GM12801 (cell line): ENCODE data around the gene MBOAT2.

Source experiments
- TF ChIP-seq, protein P1 (sequence below): IDR thresholded peaks from one replicate; pipeline ENCODE4 v1.5.1; 2011; ENCODE audit warnings: control low read depth; ENCODE audit not compliant: insufficient read length; ENCODE audit errors: extremely low read depth

Gene MBOAT2

DNA sequence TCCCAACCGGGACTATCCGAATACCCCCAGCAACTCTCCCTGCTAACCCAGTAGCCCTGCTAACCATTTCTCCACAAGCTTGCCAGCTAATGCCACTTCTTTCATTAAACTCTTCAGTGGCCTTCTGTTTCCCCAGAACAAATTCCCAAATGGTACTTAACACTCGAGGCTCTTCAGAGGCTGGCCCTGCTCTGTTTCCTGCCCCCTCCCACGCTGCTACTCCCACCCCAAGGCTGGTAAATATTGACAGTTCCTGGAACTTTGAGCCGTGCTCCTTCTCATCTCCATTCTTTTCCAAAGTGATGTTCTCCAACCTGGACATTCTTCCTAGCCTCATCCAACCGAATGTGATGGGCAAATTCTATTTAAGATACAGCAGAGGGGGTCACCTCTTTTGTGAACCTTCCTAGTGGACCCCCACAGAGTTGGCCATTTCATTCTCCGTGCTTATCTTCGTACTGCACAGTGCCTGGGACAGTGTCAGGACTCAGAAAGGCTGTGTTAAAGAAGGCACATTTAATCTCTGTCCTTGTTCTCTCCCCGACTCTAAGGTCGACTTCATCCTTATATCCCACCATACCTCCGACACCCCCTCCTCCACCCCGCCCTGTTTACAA, 162.9 kb downstream of the MBOAT2 start:
- TF ChIP-seq, protein P1, sequence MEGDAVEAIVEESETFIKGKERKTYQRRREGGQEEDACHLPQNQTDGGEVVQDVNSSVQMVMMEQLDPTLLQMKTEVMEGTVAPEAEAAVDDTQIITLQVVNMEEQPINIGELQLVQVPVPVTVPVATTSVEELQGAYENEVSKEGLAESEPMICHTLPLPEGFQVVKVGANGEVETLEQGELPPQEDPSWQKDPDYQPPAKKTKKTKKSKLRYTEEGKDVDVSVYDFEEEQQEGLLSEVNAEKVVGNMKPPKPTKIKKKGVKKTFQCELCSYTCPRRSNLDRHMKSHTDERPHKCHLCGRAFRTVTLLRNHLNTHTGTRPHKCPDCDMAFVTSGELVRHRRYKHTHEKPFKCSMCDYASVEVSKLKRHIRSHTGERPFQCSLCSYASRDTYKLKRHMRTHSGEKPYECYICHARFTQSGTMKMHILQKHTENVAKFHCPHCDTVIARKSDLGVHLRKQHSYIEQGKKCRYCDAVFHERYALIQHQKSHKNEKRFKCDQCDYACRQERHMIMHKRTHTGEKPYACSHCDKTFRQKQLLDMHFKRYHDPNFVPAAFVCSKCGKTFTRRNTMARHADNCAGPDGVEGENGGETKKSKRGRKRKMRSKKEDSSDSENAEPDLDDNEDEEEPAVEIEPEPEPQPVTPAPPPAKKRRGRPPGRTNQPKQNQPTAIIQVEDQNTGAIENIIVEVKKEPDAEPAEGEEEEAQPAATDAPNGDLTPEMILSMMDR, result no peak

DNA sequence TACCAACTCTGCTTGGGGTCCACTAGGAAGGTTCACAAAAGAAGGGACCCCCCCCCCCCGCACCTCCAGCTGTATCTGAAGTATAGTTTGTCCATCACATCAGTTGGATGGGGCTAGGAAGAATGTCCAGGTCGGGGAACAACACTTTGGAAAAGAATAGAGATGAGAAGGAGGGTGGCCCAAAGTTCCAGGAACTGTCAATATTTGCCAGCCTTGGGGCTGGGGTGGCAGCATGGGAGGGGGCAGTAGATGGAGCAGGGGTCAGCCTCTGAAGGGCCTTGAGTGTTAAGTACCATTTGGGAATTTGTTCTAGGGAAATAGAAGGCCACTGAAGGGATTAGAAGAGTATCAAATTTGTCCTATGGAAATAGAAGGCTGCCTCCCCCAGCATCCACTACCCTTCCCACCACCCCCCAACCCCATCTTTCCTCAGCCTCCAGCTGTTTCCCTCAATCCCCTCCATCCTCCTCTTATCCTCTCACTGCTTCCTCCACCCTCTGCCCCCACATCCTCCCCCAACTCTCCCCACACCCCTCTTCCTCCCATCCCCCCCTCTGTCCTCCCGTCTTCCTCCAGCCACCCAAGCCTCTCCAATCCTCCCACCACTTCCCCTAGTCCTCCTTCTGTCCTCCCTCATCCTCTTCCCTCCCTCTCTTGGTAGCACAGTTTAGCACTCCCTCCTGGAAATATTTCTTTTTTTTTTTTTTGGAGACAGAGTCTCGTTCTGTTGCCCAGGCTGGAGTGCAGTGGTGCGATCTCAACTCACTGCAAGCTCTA, 164.1 kb downstream of the MBOAT2 start:
- TF ChIP-seq, protein P1, result no peak

DNA sequence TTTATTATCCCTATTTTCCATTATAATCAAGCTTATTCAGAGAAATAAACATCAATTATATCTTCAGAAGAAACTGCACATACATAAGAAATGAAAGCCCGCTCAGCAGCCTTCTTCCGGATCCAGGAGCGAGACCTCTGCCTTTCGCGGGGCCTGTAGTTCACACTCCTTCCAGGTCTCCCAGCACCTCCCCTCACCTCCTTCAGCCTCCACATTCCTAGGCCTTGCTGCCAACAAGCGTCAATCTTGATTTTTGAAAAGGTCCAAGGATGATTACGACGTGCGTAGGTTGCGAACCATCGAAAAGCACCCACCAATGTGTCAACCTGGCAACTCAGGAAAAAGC, 165.7 kb downstream of the MBOAT2 start:
- TF ChIP-seq, protein P1, result no peak

DNA sequence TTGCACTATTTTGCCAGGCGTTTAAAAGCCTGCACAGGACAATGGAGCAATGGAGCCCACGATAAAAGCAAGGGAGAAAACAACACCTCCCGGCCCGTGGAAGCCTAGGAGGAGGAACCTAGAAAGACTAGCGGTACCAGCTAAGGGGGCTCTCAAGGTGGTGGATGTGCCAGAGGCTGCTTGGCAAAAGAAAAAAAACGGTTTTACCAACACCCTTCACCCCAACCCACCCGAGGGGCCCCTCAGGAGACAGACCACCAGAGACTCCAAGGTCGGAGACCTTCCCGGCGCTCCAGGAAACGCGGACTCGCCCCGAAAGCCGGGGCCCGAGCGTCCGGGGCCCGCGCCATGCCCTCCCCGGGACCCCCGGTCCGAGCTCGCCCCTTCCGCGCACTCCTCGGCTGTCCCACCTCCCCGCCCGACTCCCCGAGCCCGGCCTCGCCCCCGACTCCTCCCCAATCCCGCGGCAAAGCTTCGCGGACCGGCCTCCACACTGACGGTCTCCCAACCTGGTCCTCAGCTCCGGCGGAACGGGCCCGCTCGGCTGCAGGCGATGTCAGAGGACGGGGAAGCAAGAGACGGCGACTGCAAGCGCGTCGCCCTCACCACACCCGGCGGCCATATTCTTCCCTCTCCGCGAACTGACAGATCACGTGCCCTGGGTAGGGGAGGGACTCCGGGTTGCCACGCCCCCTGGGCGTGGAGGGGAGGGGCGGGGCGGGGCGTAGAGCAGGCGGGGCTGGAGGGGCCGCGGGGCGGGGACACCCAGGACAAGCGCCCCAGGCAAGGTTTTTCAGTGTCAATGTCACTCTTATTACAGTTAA, 166.3 kb downstream of the MBOAT2 start, which contains the start of gene KIDINS220:
KIDINS220 (minus strand) TSS at position 643 of the 824 bp plus-strand sequence. CDS start 10,520 bp downstream, outside the sequence.
- TF ChIP-seq, protein P1, result no peak

DNA sequence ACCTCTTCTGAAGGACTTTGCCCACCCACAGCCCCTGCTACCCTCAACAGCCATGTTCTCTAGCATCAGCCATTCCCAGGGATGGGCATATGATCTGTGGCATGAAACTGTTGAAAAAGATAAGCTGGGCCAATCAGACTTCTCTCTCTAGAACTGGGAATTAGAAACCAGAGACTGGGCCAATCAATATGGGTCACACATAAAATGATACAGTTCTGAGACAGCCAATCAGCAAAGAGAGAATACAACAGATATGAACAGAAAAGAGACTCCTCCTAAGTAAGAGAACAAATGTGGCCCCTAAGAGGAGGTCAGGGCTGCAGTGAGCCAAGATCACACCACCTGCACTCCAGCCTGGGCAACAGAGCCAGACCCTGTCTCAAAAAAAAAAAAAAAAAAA, 168.2 kb downstream of the MBOAT2 start:
- TF ChIP-seq, protein P1, result no peak

DNA sequence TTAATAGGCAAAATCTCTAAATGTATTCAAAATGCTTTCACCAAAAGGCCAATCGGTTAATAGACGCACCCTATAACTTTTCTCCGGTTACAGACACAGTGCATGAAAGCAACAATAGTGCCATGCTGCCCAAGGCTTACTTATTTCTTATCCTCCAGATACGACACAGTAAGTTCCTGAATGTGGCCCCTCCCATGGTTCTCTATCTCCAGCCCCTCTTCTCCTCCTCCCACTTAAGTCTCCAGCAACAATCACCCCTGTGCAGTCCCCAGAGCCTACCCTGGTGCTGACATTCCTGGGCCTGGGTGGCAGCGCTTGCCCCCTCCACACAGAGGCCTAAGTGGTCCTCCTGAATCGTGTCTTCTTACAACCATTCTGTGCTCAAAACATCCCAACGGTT, 169.6 kb downstream of the MBOAT2 start:
- TF ChIP-seq, protein P1, result no peak

DNA sequence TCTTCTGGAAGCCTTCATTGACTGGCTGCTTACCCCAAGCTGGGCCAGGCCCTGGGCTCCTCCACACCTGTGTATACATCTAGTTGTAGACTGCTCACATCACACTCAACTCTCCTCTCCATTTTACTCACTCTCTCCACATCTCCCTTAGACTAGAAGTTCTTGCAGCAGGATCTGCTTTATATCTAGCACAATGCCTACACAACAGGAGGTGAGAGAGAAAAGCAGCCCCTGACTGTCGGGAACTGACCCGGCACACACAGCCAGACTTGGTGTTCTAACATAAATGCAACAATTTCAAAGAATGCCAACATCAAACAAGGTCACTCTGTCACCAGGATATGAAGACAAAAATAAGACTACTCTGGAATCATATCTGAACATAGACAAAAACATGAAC, 172.0 kb downstream of the MBOAT2 start:
- TF ChIP-seq, protein P1, result no peak
